PC-9 (cell line): ENCODE results near the gene SPRYD3. TPM values are rescaled to one million over a fixed set of nuclear protein-coding genes. Genes with fewer than 3 reads are reported as not detected.
A peak's percentile ranks its signal among the peaks of the same experiment; 100 is the strongest.

Experiments used
- BruUV-seq: library from RNA; stranded (reverse); fragments of 400-500 nt; replicated peaks from 2 replicates; lab custom pipeline; 2021; lab: Mats Ljungman, UMichigan
- CTCF ChIA-PET: fragments of 300-600 bp; sonication (Branson Sonifier 250); formaldehyde crosslinking; loops from one replicate; lab custom pipeline; 2022; ENCODE audit warnings: antibody characterized with exemption; lab: Charles Lee
- POLR2A ChIA-PET: fragments of 300-600 bp; sonication (Branson Sonifier 250); formaldehyde crosslinking; loops from one replicate; lab custom pipeline; 2022; ENCODE audit warnings: antibody characterized with exemption; ENCODE audit not compliant: unreplicated experiment; lab: Charles Lee
- DNase-seq, 2 experiments: peaks; one replicate each; pipeline versions ENCODE4 v3.0.0 to v3.0.0-alpha.2; 2015 to 2022; ENCODE audit warnings: mixed read lengths in 1 of 2
- H2AFZ ChIP-seq: fragments of 200-600 bp; sonication (generic); 2 replicates; pipeline ENCODE4 v1.8.1; 2017; ENCODE audit warnings: antibody characterized with exemption
- H3F3A ChIP-seq: fragments of 200-600 bp; sonication (generic); 2 replicates; pipeline ENCODE4 v1.8.1; 2017; ENCODE audit warnings: antibody characterized with exemption, mild to moderate bottlenecking, low read depth; ENCODE audit not compliant: insufficient read depth
- H3K27ac ChIP-seq: fragments of 200-600 bp; sonication (generic); 2 replicates; pipeline ENCODE4 v1.6.1; 2016; ENCODE audit warnings: mixed run types
- H3K27me3 ChIP-seq: fragments of 200-600 bp; sonication (generic); 2 replicates; pipeline ENCODE4 v1.6.1; 2016; ENCODE audit warnings: low read depth, mixed run types; ENCODE audit not compliant: insufficient read depth
- H3K36me3 ChIP-seq: fragments of 200-600 bp; sonication (generic); 2 replicates; pipeline ENCODE4 v1.6.1; 2016; ENCODE audit warnings: low read depth, mixed run types
- H3K4me1 ChIP-seq: fragments of 200-600 bp; sonication (generic); replicated peaks from 2 replicates; pipeline ENCODE4 v1.6.1; 2016; ENCODE audit warnings: mixed run types; ENCODE audit not compliant: insufficient read depth
- H3K4me2 ChIP-seq: fragments of 200-600 bp; sonication (generic); 2 replicates; pipeline ENCODE4 v1.6.1; 2017; ENCODE audit warnings: mixed run types
- H3K4me3 ChIP-seq: fragments of 200-600 bp; sonication (generic); 2 replicates; pipeline ENCODE4 v1.6.1; 2016; ENCODE audit warnings: mixed run types
- H3K79me2 ChIP-seq: fragments of 200-600 bp; sonication (generic); 2 replicates; pipeline ENCODE4 v1.6.1; 2017; ENCODE audit warnings: low read depth, mixed run types
- H3K9me2 ChIP-seq: fragments of 200-600 bp; sonication (generic); 2 replicates; pipeline ENCODE4 v1.8.1; 2017; ENCODE audit warnings: mild to moderate bottlenecking; ENCODE audit not compliant: insufficient read depth
- H3K9me3 ChIP-seq: fragments of 200-600 bp; sonication (generic); 2 replicates; pipeline ENCODE4 v1.8.1; 2016; ENCODE audit warnings: low read depth; ENCODE audit not compliant: insufficient read depth
- H4K20me1 ChIP-seq: fragments of 200-600 bp; sonication (generic); 2 replicates; pipeline ENCODE4 v1.8.1; 2017; ENCODE audit not compliant: insufficient read depth
- EZH2 ChIP-seq: fragments of 200-600 bp; sonication (generic); IDR thresholded peaks from 2 replicates; pipeline ENCODE4 v1.8.0; 2017; ENCODE audit warnings: antibody characterized with exemption, low read depth
- intact Hi-C: fragments of 100-400 bp; cut with micrococcal nuclease; formaldehyde crosslinking; loops from one replicate; pipeline ENCODE4 v1.10.0; 2022; ENCODE audit not compliant: unreplicated experiment
- total RNA-seq: library from RNA; stranded (reverse); gene quantifications from 2 replicates; pipeline ENCODE4 v1.2.3, GENCODE V29; 2021
- TF ChIP-seq, protein P1 (sequence below): fragments of 200-600 bp; sonication (generic); conservative IDR thresholded peaks from 2 replicates; pipeline ENCODE4 v1.6.1; 2017; ENCODE audit warnings: mixed run types, antibody characterized with exemption, mild to moderate bottlenecking, moderate library complexity

SPRYD3 gene
- total RNA-seq, 1 experiment from 2014 or later, result 17.2 TPM

DNA sequence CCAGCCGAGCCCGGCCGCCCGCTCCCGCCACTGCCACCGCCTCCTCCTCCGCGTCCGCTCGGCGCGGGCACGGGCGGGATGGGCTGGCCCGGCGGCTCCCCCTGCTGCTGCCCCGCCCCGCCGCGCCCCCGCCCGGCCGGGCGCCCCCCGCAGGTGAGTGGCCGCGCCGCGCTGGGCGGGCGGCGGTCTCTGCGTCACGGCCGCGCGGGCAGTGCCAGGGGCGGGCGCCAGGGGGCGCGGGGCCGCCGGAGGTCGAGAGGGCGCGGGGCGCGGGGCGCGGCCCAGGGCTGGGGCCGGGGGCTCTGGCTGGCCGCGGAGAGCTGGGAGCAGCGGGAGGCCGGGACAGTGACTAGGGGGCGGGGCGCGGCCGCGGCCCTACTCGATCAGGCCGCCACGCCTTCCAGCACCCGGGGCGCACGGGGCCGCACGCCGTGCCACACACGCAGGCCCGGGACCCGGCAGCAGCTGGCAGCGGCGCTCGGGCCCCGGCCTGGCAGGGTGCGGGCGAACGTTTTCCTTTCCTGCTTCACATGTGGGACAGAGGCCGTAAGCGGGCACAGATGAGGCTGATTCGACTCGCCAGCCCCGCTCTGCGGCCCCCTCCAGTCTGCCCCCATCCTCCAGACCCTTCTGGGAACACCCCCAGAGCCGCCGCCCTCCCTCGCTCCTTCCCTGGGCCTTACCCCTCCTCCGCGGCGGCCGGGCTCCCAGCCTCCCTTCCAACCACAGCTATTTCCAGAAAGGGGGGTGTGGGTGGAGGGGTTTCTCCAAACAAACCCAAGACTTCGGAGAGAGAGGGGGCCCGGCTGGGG is 31.8 kb downstream of the SPRYD3 start:
- intact Hi-C loops, result loop anchor here (2.0 to 5.0 kb wide), 2 partner anchors 31 to 40 kb away; partner anchors contain the start of genes EIF4B and SPRYD3
- Histone ChIP-seq H3K4me3 (no peak overlapping the region; the same call in 1 of the 2 replicates), H2AFZ (no peak overlapping the region), H3K27me3 (no peaks in the 10 kb centered on the region), H3K36me3 (no peaks in the 10 kb centered on the region), H3F3A (peaks cover 62% of the 10 kb centered on the region), H4K20me1 (peaks cover 10% of the 10 kb centered on the region; the same call in 1 of the 2 replicates), H3K9me2 (no peaks in the 10 kb centered on the region), H3K9me3 (no peaks in the 10 kb centered on the region), H3K4me1 (peaks cover 25% of the 10 kb centered on the region), H3K79me2 (peaks cover 10% of the 10 kb centered on the region), H3K4me2 (peak overlapping the region; percentile 16; the same call in 1 of the 2 replicates), H3K27ac (peak overlapping the region; percentile 36; the same call in 1 of the 2 replicates)
- no TSS peak for BruUV-seq
- DNase-seq, result peak in 1 of 2 experiments; percentile 86
- ChIA-PET CTCF (interaction anchor here (0.7 to 2.0 kb wide), 3 partner anchors 14 to 374 kb away, joined by 4 to 14 read pairs (median 5); no protein-coding TSS in a partner anchor), POLR2A (interaction anchor here (0.5 to 1.1 kb wide), 11 partner anchors 14 to 1154 kb away, joined by 3 to 28 read pairs (median 5); partner anchors contain the start of genes PFDN5 and SPRYD3)
- TF ChIP-seq, protein P1, sequence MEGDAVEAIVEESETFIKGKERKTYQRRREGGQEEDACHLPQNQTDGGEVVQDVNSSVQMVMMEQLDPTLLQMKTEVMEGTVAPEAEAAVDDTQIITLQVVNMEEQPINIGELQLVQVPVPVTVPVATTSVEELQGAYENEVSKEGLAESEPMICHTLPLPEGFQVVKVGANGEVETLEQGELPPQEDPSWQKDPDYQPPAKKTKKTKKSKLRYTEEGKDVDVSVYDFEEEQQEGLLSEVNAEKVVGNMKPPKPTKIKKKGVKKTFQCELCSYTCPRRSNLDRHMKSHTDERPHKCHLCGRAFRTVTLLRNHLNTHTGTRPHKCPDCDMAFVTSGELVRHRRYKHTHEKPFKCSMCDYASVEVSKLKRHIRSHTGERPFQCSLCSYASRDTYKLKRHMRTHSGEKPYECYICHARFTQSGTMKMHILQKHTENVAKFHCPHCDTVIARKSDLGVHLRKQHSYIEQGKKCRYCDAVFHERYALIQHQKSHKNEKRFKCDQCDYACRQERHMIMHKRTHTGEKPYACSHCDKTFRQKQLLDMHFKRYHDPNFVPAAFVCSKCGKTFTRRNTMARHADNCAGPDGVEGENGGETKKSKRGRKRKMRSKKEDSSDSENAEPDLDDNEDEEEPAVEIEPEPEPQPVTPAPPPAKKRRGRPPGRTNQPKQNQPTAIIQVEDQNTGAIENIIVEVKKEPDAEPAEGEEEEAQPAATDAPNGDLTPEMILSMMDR, result peak; percentile 42
- no peak for TF ChIP-seq EZH2

DNA sequence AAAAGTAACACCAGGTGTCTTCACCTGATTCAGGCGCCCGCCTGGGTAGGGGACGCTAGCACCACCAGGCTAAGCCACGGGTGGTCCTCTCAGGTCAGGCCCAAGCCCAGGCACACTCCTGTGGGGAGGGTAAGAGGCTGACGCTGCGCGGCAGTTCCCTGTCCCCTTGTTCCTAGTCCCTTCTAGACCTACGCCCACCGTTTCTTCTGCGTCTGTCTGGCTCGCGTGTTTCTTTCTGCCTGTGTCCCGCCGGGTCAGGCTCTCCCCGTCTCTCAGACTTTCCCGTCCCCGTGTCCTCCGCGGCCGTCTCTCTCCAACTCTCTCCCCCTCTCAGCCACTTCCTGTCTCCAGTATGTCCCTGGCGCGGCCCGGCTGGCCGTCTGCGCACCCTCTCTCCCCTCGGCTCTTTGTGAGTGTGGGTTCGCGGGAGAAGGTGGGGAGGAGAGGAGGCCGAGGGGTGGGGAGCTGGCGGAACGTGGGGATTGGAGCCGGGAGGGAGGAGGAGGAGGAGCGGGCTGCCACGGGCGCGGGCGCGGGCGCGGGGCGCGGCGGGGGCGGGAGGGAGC is 32.5 kb downstream of the SPRYD3 start:
- POLR2A ChIA-PET, result interaction anchor here (0.6 to 1.1 kb wide), 5 partner anchors 26 to 302 kb away, joined by 5 to 28 read pairs (median 7); partner anchors contain the start of genes PFDN5 and SPRYD3

More for the DNA sequence above, 32.5 kb downstream of the SPRYD3 start:
- Histone ChIP-seq H3K9me2 (no peaks in the 10 kb centered on the region), H4K20me1 (peaks cover 13% of the 10 kb centered on the region; the same call in 1 of the 2 replicates), H3K4me2 (peak overlapping the region; percentile 96), H3K27ac (peak overlapping the region; percentile 39; the same call in 1 of the 2 replicates), H3K4me1 (peaks cover 18% of the 10 kb centered on the region), H3K36me3 (no peaks in the 10 kb centered on the region), H3K9me3 (no peaks in the 10 kb centered on the region), H3F3A (peaks cover 69% of the 10 kb centered on the region), H3K27me3 (no peaks in the 10 kb centered on the region), H2AFZ (peak overlapping the region; percentile 85), H3K4me3 (peak overlapping the region; percentile 89), H3K79me2 (0 out of 2 replicates have a peak, but pooled peaks cover 3% of the 10 kb centered on the region)
- peak; percentile 51 to 79 for DNase-seq
- CTCF ChIA-PET, result interaction anchor here (0.6 to 2.0 kb wide), 6 partner anchors 9 to 375 kb away, joined by 3 to 14 read pairs (median 4); no protein-coding TSS in a partner anchor
- intact Hi-C loops, result loop anchor here (5.0 kb wide), 1 partner anchor 39 kb away; the partner anchor contains the start of gene EIF4B
- no peak for TF ChIP-seq EZH2
- TF ChIP-seq, protein P1, result no peak
- BruUV-seq, result TSS peak; percentile 35
